K562 (cell line): ENCODE results near the gene GABARAP. TPM values are rescaled to one million over a fixed set of nuclear protein-coding genes. Genes with fewer than 3 reads are reported as not detected.

Experiments
- CXXC5 ChIP-seq: fragments of 250-450 bp; sonication (Bioruptor Pico); IDR thresholded peaks from 2 replicates; pipeline ENCODE4 v1.8.0; 2022; ENCODE audit warnings: inconsistent platforms, mild to moderate bottlenecking, moderate library complexity
- FOXA3 ChIP-seq, 2 experiments: fragments of 450-650 bp in 1 of 2; sonication (generic) in 1 of 2; formaldehyde crosslinking; IDR thresholded peaks in 1 of 2; conservative IDR thresholded peaks in 1 of 2; 2 replicates each; pipeline versions ENCODE4 v1.4.0 to v1.8.0; 2020 to 2022; ENCODE audit warnings: mild to moderate bottlenecking in 2 of 2, missing genetic modification reagents in 1 of 2
- FOXM1 ChIP-seq, 2 experiments: fragments of 450-650 bp in 1 of 2; sonication (generic) in 1 of 2; formaldehyde crosslinking in 1 of 2; IDR thresholded peaks; 2 replicates each; pipeline versions ENCODE4 v1.6.1 to v1.9.0; 2017 to 2022; ENCODE audit warnings: low read depth in 2 of 2, mild to moderate bottlenecking in 2 of 2, missing genetic modification reagents in 1 of 2, moderate library complexity in 1 of 2
- GABPB1 ChIP-seq: sonication (generic); formaldehyde crosslinking; IDR thresholded peaks from 2 replicates; pipeline ENCODE4 v1.8.0; 2022; ENCODE audit warnings: mild to moderate bottlenecking, missing genetic modification reagents
- GATAD2A ChIP-seq: fragments of 450-650 bp; IDR thresholded peaks from 2 replicates; pipeline ENCODE4 v1.6.1; 2017
- HMGN3 ChIP-seq: IDR thresholded peaks from 2 replicates; pipeline ENCODE4 v1.6.1; 2011; ENCODE audit warnings: borderline replicate concordance, low read depth, mild to moderate bottlenecking, mixed read lengths, low read length; ENCODE audit not compliant: insufficient read length; ENCODE audit errors: extremely low read depth
- HNRNPL ChIP-seq: fragments of 200-400 bp; formaldehyde crosslinking; IDR thresholded peaks from 2 replicates; pipeline ENCODE4 v1.6.1; 2017; ENCODE audit warnings: low read depth, mild to moderate bottlenecking, low read length
- HNRNPUL1 ChIP-seq: fragments of 200-400 bp; formaldehyde crosslinking; IDR thresholded peaks from 2 replicates; pipeline ENCODE4 v1.6.1; 2017; ENCODE audit warnings: low read length
- MAX ChIP-seq: sonication (generic); formaldehyde crosslinking; IDR thresholded peaks from 2 replicates; pipeline ENCODE4 v1.9.0; 2022; ENCODE audit warnings: mild to moderate bottlenecking, missing genetic modification reagents
- MNT ChIP-seq, 2 experiments: fragments of 450-650 bp; conservative IDR thresholded peaks; 2 replicates each; pipeline ENCODE4 v1.6.1; 2017; ENCODE audit warnings: mild to moderate bottlenecking in 2 of 2, moderate library complexity in 2 of 2
- MTA2 ChIP-seq: fragments of 450-650 bp; IDR thresholded peaks from 2 replicates; pipeline ENCODE4 v1.6.1; 2016; ENCODE audit warnings: low read depth
- NFIC ChIP-seq: fragments of 450-650 bp; IDR thresholded peaks from 2 replicates; pipeline ENCODE4 v1.6.1; 2017; ENCODE audit warnings: mild to moderate bottlenecking, inconsistent platforms
- POLR2G ChIP-seq: fragments of 200-400 bp; formaldehyde crosslinking; IDR thresholded peaks from 2 replicates; pipeline ENCODE4 v1.6.1; 2017; ENCODE audit warnings: low read depth, mild to moderate bottlenecking, antibody characterized with exemption, low read length, moderate library complexity
- POLR2H ChIP-seq: IDR thresholded peaks from 2 replicates; pipeline ENCODE4 v1.6.1; 2016; ENCODE audit warnings: missing genetic modification characterization, low read depth, mild to moderate bottlenecking, control low read depth, missing compliant biosample characterization, moderate library complexity
- RBFOX2 ChIP-seq: fragments of 200-400 bp; formaldehyde crosslinking; IDR thresholded peaks from 2 replicates; pipeline ENCODE4 v1.6.1; 2017; ENCODE audit warnings: low read depth, mild to moderate bottlenecking, low read length, moderate library complexity
- SNRNP70 ChIP-seq: fragments of 200-400 bp; formaldehyde crosslinking; optimal IDR thresholded peaks from 2 replicates; pipeline ENCODE3; 2017; ENCODE audit warnings: low read depth, low read length
- SUPT5H ChIP-seq: fragments of 450-650 bp; IDR thresholded peaks from 2 replicates; pipeline ENCODE4 v1.6.1; 2016
- TAL1 ChIP-seq: fragments of 450-650 bp; IDR thresholded peaks from 2 replicates; pipeline ENCODE4 v1.6.1; 2016; ENCODE audit warnings: mild to moderate bottlenecking
- VEZF1 ChIP-seq: fragments of 200-800 bp; sonication (Bioruptor generic); IDR thresholded peaks from 2 replicates; pipeline ENCODE4 v1.6.1; 2017; ENCODE audit warnings: missing genetic modification characterization, missing compliant biosample characterization
- ZBTB7A ChIP-seq: IDR thresholded peaks from 2 replicates; pipeline ENCODE4 v1.6.1; 2011; ENCODE audit warnings: low read depth, mild to moderate bottlenecking, low read length, moderate library complexity, borderline replicate concordance; ENCODE audit not compliant: control insufficient read depth
- ZFX ChIP-seq: sonication (generic); formaldehyde crosslinking; IDR thresholded peaks from 2 replicates; pipeline ENCODE4 v1.8.0; 2022; ENCODE audit warnings: mild to moderate bottlenecking, missing genetic modification reagents, moderate library complexity
- ZNF263 ChIP-seq: sonication (generic); formaldehyde crosslinking; IDR thresholded peaks from 2 replicates; pipeline ENCODE4 v1.8.0; 2022; ENCODE audit warnings: mild to moderate bottlenecking, missing genetic modification reagents, borderline replicate concordance
- ZNF311 ChIP-seq: fragments of 250-450 bp; sonication (Bioruptor Pico); IDR thresholded peaks from 2 replicates; pipeline ENCODE4 v1.4.0; 2020; ENCODE audit warnings: mild to moderate bottlenecking, moderate library complexity
- ZNF717 ChIP-seq: fragments of 250-450 bp; sonication (Bioruptor Pico); IDR thresholded peaks from 2 replicates; pipeline ENCODE4 v1.5.0; 2021
- ZNF766 ChIP-seq: fragments of 200-800 bp; sonication (Bioruptor generic); conservative IDR thresholded peaks from 2 replicates; pipeline ENCODE4 v1.6.1; 2016; ENCODE audit warnings: missing genetic modification characterization, missing compliant biosample characterization
- polyA plus RNA-seq, 8 experiments: library from polyadenylated mRNA; depleted of rRNA in 4 of 8; stranded (reverse) in 5 of 8; unstranded in 3 of 8; fragments of >200 nt; fragmentation: Nextera tagmentation in 2 of 8; fragmentation: Illumina TruSeq in 1 of 8; extraction: Ambion mirVana in 2 of 8; extraction: Trizol in 1 of 8; gene quantifications; 2 replicates each; pipeline versions ENCODE4 v1.2.1 to v1.2.3, GENCODE V29; 2011 to 2014; ENCODE audit warnings: inconsistent platforms in 1 of 8, missing spikeins in 1 of 8
- total RNA-seq, 7 experiments: library from RNA; depleted of rRNA in 6 of 7; stranded (reverse); fragments of >200 nt in 6 of 7; fragmentation: Illumina TruSeq in 2 of 7; extraction: Trizol in 2 of 7; gene quantifications; 2 replicates each; pipeline versions ENCODE4 v1.2.1 to v1.2.3, GENCODE V29; 2011 to 2021; ENCODE audit warnings: low replicate concordance in 1 of 7
- TF ChIP-seq, protein P1 (sequence below): fragments of 250-450 bp; sonication (Bioruptor Pico); IDR thresholded peaks from 2 replicates; pipeline ENCODE4 v1.8.0; 2022; ENCODE audit warnings: moderate library complexity, mild to moderate bottlenecking, inconsistent platforms

The GABARAP gene
- total and polyA plus RNA-seq, 9 of the 15 experiments (the other 6 are each of a cell fraction or from before 2014, with no cell fraction given): 47.5 to 373 (median 152) TPM

GRCh38 chr17:7237761-7238419, 4.4 kb downstream of the GABARAP start (continued):
- TF ChIP-seq SNRNP70: no peak
- TF ChIP-seq MTA2: no peak
- TF ChIP-seq SUPT5H: no peak
- TF ChIP-seq ZNF311 (CRISPR knock-in tag): no peak
- TF ChIP-seq MAX: peak; percentile 25; the same call in 1 of the 2 replicates
- TF ChIP-seq ZFX (CRISPR knock-in tag): peak; percentile 60
- peak; percentile 95 for TF ChIP-seq VEZF1
- 0 out of 2 replicates have a peak, but pooled peaks have one; percentile 48 for TF ChIP-seq POLR2H (tag)
- TF ChIP-seq, protein P1, sequence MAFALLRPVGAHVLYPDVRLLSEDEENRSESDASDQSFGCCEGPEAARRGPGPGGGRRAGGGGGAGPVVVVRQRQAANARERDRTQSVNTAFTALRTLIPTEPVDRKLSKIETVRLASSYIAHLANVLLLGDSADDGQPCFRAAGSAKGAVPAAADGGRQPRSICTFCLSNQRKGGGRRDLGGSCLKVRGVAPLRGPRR (CRISPR knock-in tag): no peak
- peak; percentile 79 for TF ChIP-seq POLR2G
- TF ChIP-seq TAL1: no peak
- no peak for TF ChIP-seq FOXM1 (IDR thresholded peaks at IDR 0.05; ENCODE audit: low read depth)
- 0 out of 2 replicates have a peak, but pooled peaks have one; percentile 7 for TF ChIP-seq FOXM1 (CRISPR knock-in tag; IDR thresholded peaks at IDR 0.05; ENCODE audit: low read depth)
- TF ChIP-seq RBFOX2: peak; percentile 75
- TF ChIP-seq CXXC5: peak; percentile 71
- TF ChIP-seq ZNF263 (CRISPR knock-in tag): peak; percentile 56; the same call in 1 of the 2 replicates
- TF ChIP-seq HNRNPUL1: no peak
- peak; percentile 19; the same call in 1 of the 2 replicates for TF ChIP-seq GABPB1 (CRISPR knock-in tag)
- TF ChIP-seq GATAD2A: no peak
- TF ChIP-seq NFIC: 0 out of 2 replicates have a peak, but pooled peaks have one; percentile 15
- no peak for TF ChIP-seq FOXA3 (CRISPR knock-in tag; conservative IDR thresholded peaks at IDR 0.05 in 1 of 2, IDR thresholded peaks at IDR 0.05 in 1 of 2)
- peak; percentile 78 for TF ChIP-seq HMGN3
- no peak for TF ChIP-seq HNRNPL
- peak; percentile 47; the same call in 1 of the 2 replicates for TF ChIP-seq ZBTB7A
- TF ChIP-seq MNT (conservative IDR thresholded peaks at IDR 0.05): peak in 1 of 2 experiments; percentile 39; a peak in 2 of 4 replicates
- no peak for TF ChIP-seq ZNF717 (CRISPR knock-in tag)
- TF ChIP-seq ZNF766 (CRISPR knock-in tag): 0 out of 2 replicates have a peak, but pooled peaks have one; percentile 27
